Measurements from ENCODE around the gene PPFIA1. TPM values are rescaled to one million over a fixed set of nuclear protein-coding genes. Genes with fewer than 3 reads are reported as not detected.

PPFIA1 gene
- polyA plus RNA-seq, 6 donors from 2014 or later, result 5.9 to 16.1 (median 11.6) TPM

GRCh38 chr11:70263363-70263762, 7.1 kb upstream of the PPFIA1 start:
- no peak overlapping the region for H3K4me3 Mint-ChIP-seq
- ATAC-seq (ENCODE audit: low read depth in 2 of 2) (no peak), DNase-seq (no peak)
- no peaks in the 10 kb centered on the region for H3K36me3 Mint-ChIP-seq
- H3K9me3 Mint-ChIP-seq, result no peaks in the 10 kb centered on the region
- peaks cover 0 to 5% (median 0%) of the 10 kb centered on the region in 3 donors for H3K4me1 Mint-ChIP-seq
- peaks cover 18 to 29% (median 24%) of the 10 kb centered on the region in 3 donors for H3K27me3 Mint-ChIP-seq
- H3K27ac Mint-ChIP-seq, result peak overlapping the region in 1 of 6 donors; percentile 65

DNA sequence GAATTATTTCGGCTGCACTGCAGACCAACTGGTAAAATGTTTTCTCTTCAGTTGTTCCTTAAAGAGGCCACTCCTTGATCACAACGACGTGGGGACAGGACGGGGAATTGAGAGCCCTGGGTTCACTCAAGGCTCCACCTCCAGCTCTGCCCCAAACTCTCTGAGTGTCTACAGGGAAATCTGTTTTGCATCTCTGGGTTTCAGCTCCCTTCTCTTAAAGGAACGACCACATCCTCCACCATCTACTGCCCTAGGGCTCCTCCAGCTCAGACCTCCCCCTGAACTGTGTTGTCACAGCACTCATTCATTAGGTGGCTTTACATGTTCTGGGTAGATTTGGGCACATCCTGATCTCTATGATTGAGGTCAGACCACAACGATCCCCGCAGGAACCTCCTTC, 5.1 kb upstream of the PPFIA1 start:
- DNase-seq (no peak), ATAC-seq (ENCODE audit: low read depth in 2 of 2) (no peak)
- Mint-ChIP-seq H3K36me3 (no peaks in the 10 kb centered on the region), H3K27ac (no peak overlapping the region), H3K9me3 (no peaks in the 10 kb centered on the region), H3K4me3 (no peak overlapping the region), H3K27me3 (peaks cover 18 to 36% (median 24%) of the 10 kb centered on the region in 3 donors), H3K4me1 (peaks cover 7 to 9% (median 9%) of the 10 kb centered on the region in 3 donors)

- H3K9me3 Mint-ChIP-seq, result no peaks in the 10 kb centered on the region
- peaks cover 18 to 36% (median 19%) of the 10 kb centered on the region in 3 donors for H3K27me3 Mint-ChIP-seq
- H3K4me3 Mint-ChIP-seq, result peak overlapping the region in 2 of 8 donors; percentile 9 to 87
- ATAC-seq (ENCODE audit: low read depth in 2 of 2), result no peak
- no peak for DNase-seq
- H3K27ac Mint-ChIP-seq, result no peak overlapping the region
- peaks cover 17 to 19% (median 18%) of the 10 kb centered on the region in 3 donors for H3K4me1 Mint-ChIP-seq
- no peaks in the 10 kb centered on the region for H3K36me3 Mint-ChIP-seq
These were observed 3.0 kb upstream of the PPFIA1 start for GRCh38 chr11:70267405-70267950.

DNA sequence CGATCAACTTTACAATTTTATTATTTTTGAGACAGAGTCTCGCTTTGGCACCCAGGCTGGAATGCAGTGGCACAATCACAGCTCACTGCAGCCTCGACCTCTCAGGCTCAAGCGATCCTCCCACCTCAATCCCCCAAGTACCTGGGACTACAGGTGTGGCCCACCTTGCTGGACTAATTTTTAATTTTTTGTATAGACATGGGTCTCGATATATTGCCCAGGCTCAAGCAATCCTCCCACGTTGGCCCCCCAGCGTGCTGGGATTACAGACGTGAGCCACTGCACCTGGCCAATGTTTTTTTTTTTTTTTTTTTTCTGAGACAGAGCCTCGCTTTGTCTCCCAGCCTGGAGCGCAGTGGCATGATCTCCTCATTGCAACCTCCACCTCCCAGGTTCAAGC, 2.0 kb upstream of the PPFIA1 start:
- peaks cover 0 to 5% of the 10 kb centered on the region in 2 donors for H3K36me3 Mint-ChIP-seq
- H3K4me3 Mint-ChIP-seq, result peak overlapping the region in 3 of 8 donors; percentile 63 to 87 (median 81)
- H3K9me3 Mint-ChIP-seq, result no peaks in the 10 kb centered on the region
- peaks cover 18 to 22% (median 19%) of the 10 kb centered on the region in 3 donors for H3K4me1 Mint-ChIP-seq
- H3K27me3 Mint-ChIP-seq, result peaks cover 16 to 36% (median 19%) of the 10 kb centered on the region in 3 donors
- no peak for DNase-seq
- no peak for ATAC-seq (ENCODE audit: low read depth in 2 of 2)
- H3K27ac Mint-ChIP-seq, result no peak overlapping the region

- Mint-ChIP-seq H3K4me1 (peaks cover 30 to 39% (median 32%) of the 10 kb centered on the region in 3 donors), H3K27me3 (peaks cover 0 to 21% (median 5%) of the 10 kb centered on the region in 3 donors), H3K4me3 (peak overlapping the region; percentile 81 to 96 (median 90)), H3K9me3 (no peaks in the 10 kb centered on the region), H3K27ac (peak overlapping the region; percentile 77 to 97 (median 86)), H3K36me3 (peaks cover 0 to 17% of the 10 kb centered on the region in 2 donors)
- ATAC-seq (ENCODE audit: low read depth in 2 of 2) (peak; percentile 54 to 57), DNase-seq (peak; percentile 58)
These were observed 573 bp downstream of the PPFIA1 start for GRCh38 chr11:70270877-70271648.

GRCh38 chr11:70271649-70271953, 1.1 kb downstream of the PPFIA1 start:
- ATAC-seq (ENCODE audit: low read depth in 2 of 2) (no peak), DNase-seq (no peak)
- Mint-ChIP-seq H3K27ac (peak overlapping the region in 5 of 6 donors; percentile 77 to 97 (median 83)), H3K36me3 (peaks cover 0 to 22% of the 10 kb centered on the region in 2 donors), H3K27me3 (peaks cover 0 to 21% (median 5%) of the 10 kb centered on the region in 3 donors), H3K4me3 (peak overlapping the region; percentile 66 to 96 (median 88)), H3K4me1 (peaks cover 32 to 42% (median 33%) of the 10 kb centered on the region in 3 donors), H3K9me3 (no peaks in the 10 kb centered on the region)

DNA sequence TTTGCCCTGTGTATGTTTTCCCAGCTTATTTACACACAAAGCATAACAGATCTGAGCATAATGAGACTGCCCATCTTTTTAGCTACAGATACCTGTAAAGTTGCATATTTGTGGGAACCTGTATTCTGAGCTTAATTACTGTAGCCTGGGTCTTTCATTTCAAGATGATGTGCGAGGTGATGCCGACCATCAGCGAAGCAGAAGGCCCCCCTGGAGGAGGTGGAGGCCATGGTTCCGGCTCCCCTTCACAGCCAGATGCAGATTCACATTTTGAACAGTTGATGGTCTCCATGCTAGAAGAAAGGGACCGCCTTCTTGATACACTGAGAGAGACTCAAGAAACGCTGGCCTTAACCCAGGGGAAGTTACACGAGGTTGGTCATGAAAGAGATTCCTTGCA, 1.5 kb downstream of the PPFIA1 start:
- peaks cover 0 to 24% of the 10 kb centered on the region in 2 donors for H3K36me3 Mint-ChIP-seq
- ATAC-seq (ENCODE audit: low read depth in 2 of 2) (no peak), DNase-seq (no peak)
- H3K9me3 Mint-ChIP-seq, result no peaks in the 10 kb centered on the region
- H3K27me3 Mint-ChIP-seq, result peaks cover 0 to 21% (median 5%) of the 10 kb centered on the region in 3 donors
- H3K4me1 Mint-ChIP-seq, result peaks cover 32 to 44% (median 33%) of the 10 kb centered on the region in 3 donors
- H3K4me3 Mint-ChIP-seq, result peak overlapping the region in 7 of 8 donors; percentile 57 to 96 (median 81)
- H3K27ac Mint-ChIP-seq, result peak overlapping the region in 1 of 6 donors; percentile 24

- Mint-ChIP-seq H3K27ac (no peak overlapping the region), H3K27me3 (no peaks in the 10 kb centered on the region), H3K4me3 (no peak overlapping the region), H3K9me3 (no peaks in the 10 kb centered on the region), H3K4me1 (peaks cover 28 to 40% (median 34%) of the 10 kb centered on the region in 3 donors), H3K36me3 (peaks cover 27 to 29% of the 10 kb centered on the region in 2 donors)
- ATAC-seq (ENCODE audit: low read depth in 2 of 2) (no peak), DNase-seq (no peak)
These were observed 8.5 kb downstream of the PPFIA1 start for GRCh38 chr11:70278994-70279393.

GRCh38 chr11:70281156-70281609, 10.7 kb downstream of the PPFIA1 start:
- Mint-ChIP-seq H3K4me3 (no peak overlapping the region), H3K27ac (no peak overlapping the region), H3K27me3 (no peaks in the 10 kb centered on the region), H3K4me1 (peaks cover 18 to 33% (median 20%) of the 10 kb centered on the region in 3 donors), H3K9me3 (no peaks in the 10 kb centered on the region), H3K36me3 (peaks cover 14 to 42% of the 10 kb centered on the region in 2 donors)
- no peak for ATAC-seq (ENCODE audit: low read depth in 2 of 2)
- no peak for DNase-seq

DNA sequence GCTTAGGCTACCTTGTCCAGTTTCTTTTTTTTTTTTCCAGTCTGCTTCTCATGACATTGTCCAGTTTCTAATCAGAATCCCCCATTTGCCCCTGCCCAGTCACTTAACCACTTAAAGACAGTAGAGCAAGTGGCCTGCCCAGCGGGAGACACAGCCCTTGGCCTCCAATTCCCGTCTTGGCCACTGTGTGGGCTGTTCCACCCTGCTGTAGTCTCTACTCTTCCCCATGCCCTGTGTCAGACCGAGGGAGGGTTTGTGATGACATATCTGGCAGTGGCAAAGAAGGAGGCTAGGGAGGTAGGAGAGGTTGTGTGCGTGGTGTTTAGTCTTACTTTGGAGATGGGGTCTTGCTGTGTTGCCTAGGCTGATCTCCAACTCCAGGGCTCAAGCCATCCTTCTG, 11.5 kb downstream of the PPFIA1 start:
- DNase-seq (no peak), ATAC-seq (ENCODE audit: low read depth in 2 of 2) (no peak)
- Mint-ChIP-seq H3K4me1 (peaks cover 14 to 32% (median 23%) of the 10 kb centered on the region in 3 donors), H3K4me3 (no peak overlapping the region), H3K27ac (peak overlapping the region in 1 of 6 donors; percentile 47), H3K36me3 (peaks cover 12 to 47% of the 10 kb centered on the region in 2 donors), H3K27me3 (no peaks in the 10 kb centered on the region), H3K9me3 (no peaks in the 10 kb centered on the region)

DNA sequence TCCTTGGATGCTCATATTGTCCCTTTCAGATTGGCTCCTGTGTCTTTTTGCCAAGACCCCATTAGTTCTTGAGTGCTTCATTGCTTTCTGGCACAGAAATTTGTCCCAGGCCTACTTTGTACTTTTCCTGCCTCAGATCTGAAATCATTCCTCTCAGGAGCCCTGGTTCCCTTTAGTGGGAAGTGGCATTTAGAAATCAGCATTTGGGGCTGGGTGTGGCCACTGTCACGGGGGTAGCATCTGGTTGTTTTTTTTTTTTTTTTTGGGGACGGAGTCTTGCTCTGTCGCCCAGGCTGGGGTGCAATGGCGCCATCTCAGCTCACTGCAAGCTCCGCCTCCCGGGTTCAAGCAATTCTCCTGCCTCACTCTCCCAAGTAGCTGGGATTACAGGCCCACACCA, 18.2 kb downstream of the PPFIA1 start:
- H3K27ac Mint-ChIP-seq, result no peak overlapping the region
- H3K36me3 Mint-ChIP-seq, result peaks cover 11 to 19% of the 10 kb centered on the region in 2 donors
- no peak for ATAC-seq (ENCODE audit: low read depth in 2 of 2)
- DNase-seq, result no peak
- no peaks in the 10 kb centered on the region for H3K27me3 Mint-ChIP-seq
- H3K4me1 Mint-ChIP-seq, result peaks cover 4 to 14% (median 12%) of the 10 kb centered on the region in 3 donors
- no peaks in the 10 kb centered on the region for H3K9me3 Mint-ChIP-seq
- H3K4me3 Mint-ChIP-seq, result no peak overlapping the region

- no peak for ATAC-seq (ENCODE audit: low read depth in 2 of 2)
- Mint-ChIP-seq H3K27ac (no peak overlapping the region), H3K9me3 (no peaks in the 10 kb centered on the region), H3K27me3 (no peaks in the 10 kb centered on the region), H3K4me1 (peaks cover 0 to 14% (median 8%) of the 10 kb centered on the region in 3 donors), H3K36me3 (peaks cover 11 to 19% of the 10 kb centered on the region in 2 donors), H3K4me3 (no peak overlapping the region)
- DNase-seq, result no peak
These were observed 19.1 kb downstream of the PPFIA1 start for GRCh38 chr11:70289582-70289981.

GRCh38 chr11:70290361-70291065, 20.0 kb downstream of the PPFIA1 start:
- Mint-ChIP-seq H3K4me3 (no peak overlapping the region), H3K27me3 (no peaks in the 10 kb centered on the region), H3K27ac (no peak overlapping the region), H3K4me1 (peaks cover 0 to 12% (median 6%) of the 10 kb centered on the region in 3 donors), H3K36me3 (peaks cover 11 to 15% of the 10 kb centered on the region in 2 donors), H3K9me3 (no peaks in the 10 kb centered on the region)
- DNase-seq (no peak), ATAC-seq (ENCODE audit: low read depth in 2 of 2) (no peak)

All from naive B cell (primary cell).